Karpas-422 (cell line): ENCODE measurements around the gene NPIPB2. TPM values are rescaled to one million over a fixed set of nuclear protein-coding genes. Genes with fewer than 3 reads are reported as not detected.
"Not testable (repeated sequence)": the region's sequence is repeated elsewhere in the genome, so short reads cannot be mapped to it uniquely, and the experiment has no call there.

Experiments
- DNase-seq: peaks from one replicate; pipeline ENCODE4 v3.0.0-alpha.2; 2015
- H2AFZ ChIP-seq: fragments of 200-600 bp; sonication (generic); 2 replicates; pipeline ENCODE4 v1.6.1; 2014; ENCODE audit warnings: antibody characterized with exemption, low read length, mixed read lengths
- H3K27ac ChIP-seq: fragments of 200-600 bp; sonication (generic); 2 replicates; pipeline ENCODE4 v1.5.1; 2014; ENCODE audit warnings: mild to moderate bottlenecking, low read length, moderate library complexity
- H3K27me3 ChIP-seq: fragments of 200-600 bp; sonication (generic); 2 replicates; pipeline ENCODE4 v1.6.1; 2014; ENCODE audit warnings: low read length, mixed read lengths
- H3K36me3 ChIP-seq: fragments of 200-600 bp; sonication (generic); 2 replicates; pipeline ENCODE4 v1.6.1; 2014; ENCODE audit warnings: low read length, mixed read lengths; ENCODE audit not compliant: insufficient read depth
- H3K4me1 ChIP-seq: fragments of 200-600 bp; sonication (generic); 2 replicates; pipeline ENCODE4 v1.6.1; 2014; ENCODE audit warnings: mild to moderate bottlenecking, low read length, mixed read lengths
- H3K4me2 ChIP-seq: fragments of 200-600 bp; sonication (generic); 2 replicates; pipeline ENCODE4 v1.6.1; 2014; ENCODE audit warnings: low read length, low read depth, mild to moderate bottlenecking; ENCODE audit not compliant: poor library complexity, severe bottlenecking
- H3K4me3 ChIP-seq: fragments of 200-600 bp; sonication (generic); 2 replicates; pipeline ENCODE4 v1.5.1; 2014; ENCODE audit warnings: mild to moderate bottlenecking, antibody characterized with exemption, low read length, mixed read lengths
- H3K79me2 ChIP-seq: fragments of 200-600 bp; sonication (generic); 2 replicates; pipeline ENCODE4 v1.6.1; 2014; ENCODE audit warnings: mild to moderate bottlenecking, low read length, mixed read lengths
- H3K9ac ChIP-seq: fragments of 200-600 bp; sonication (generic); 2 replicates; pipeline ENCODE4 v1.6.0; 2014; ENCODE audit warnings: low read length
- H3K9me2 ChIP-seq: fragments of 200-600 bp; sonication (generic), shearing (Covaris generic); replicated peaks from 2 replicates; pipeline ENCODE4 v1.6.0; 2014; ENCODE audit warnings: mild to moderate bottlenecking, low read length, moderate library complexity; ENCODE audit not compliant: insufficient read depth
- H3K9me3 ChIP-seq: fragments of 300-700, 200-600 bp; sonication (generic); 2 replicates; pipeline ENCODE4 v1.6.1; 2014; ENCODE audit warnings: low read length, mixed read lengths
- H4K20me1 ChIP-seq: fragments of 200-600 bp; sonication (generic); 2 replicates; pipeline ENCODE4 v1.6.1; 2014; ENCODE audit warnings: mild to moderate bottlenecking, antibody characterized with exemption, low read length, low read depth; ENCODE audit not compliant: insufficient read depth
- total RNA-seq: library from RNA; depleted of rRNA; stranded (reverse); fragments of >200 nt; shearing (Covaris generic); gene quantifications from 2 replicates; pipeline ENCODE4 v1.2.3, GENCODE V29; 2014; ENCODE audit warnings: low replicate concordance

NPIPB2 gene
- total RNA-seq, 1 experiment from 2014 or later: 17.6 TPM

DNA sequence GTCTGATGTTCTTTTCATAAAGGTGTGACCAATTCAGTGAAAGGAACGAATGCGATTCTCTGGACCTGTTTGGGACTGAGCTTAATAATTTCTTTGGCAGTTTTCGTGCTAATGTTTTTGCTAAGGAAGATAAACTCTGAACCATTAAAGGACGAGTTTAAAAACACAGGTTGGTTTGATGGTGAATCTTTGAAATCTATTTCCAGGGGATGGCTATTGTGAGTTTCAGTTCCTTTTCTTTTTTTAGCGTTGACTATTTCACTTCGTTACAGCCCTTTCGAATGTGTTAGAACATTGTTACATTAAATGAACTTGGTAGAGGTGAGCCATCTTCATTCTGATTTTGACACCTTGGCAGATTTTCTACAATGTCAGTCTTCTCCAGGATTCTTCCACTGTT lies 24.3 kb upstream of the NPIPB2 start:
- H3K4me3 ChIP-seq: peak overlapping the region; percentile 66
- peak overlapping the region; percentile 85 for H3K27ac ChIP-seq
- no peaks in the 10 kb centered on the region for H3K79me2 ChIP-seq
- H3K9me3 ChIP-seq: no peaks in the 10 kb centered on the region
- H3K9ac ChIP-seq: peak overlapping the region; percentile 64
- no peaks in the 10 kb centered on the region for H3K27me3 ChIP-seq
- peak overlapping the region; percentile 94 for H3K4me2 ChIP-seq
- peaks cover 52% of the 10 kb centered on the region for H3K4me1 ChIP-seq
- no peaks in the 10 kb centered on the region for H3K36me3 ChIP-seq
- H3K9me2 ChIP-seq: no peaks in the 10 kb centered on the region
- H4K20me1 ChIP-seq: no peaks in the 10 kb centered on the region
- peak; percentile 86 for DNase-seq
- no peak overlapping the region; the same call in 1 of the 2 replicates for H2AFZ ChIP-seq

DNA sequence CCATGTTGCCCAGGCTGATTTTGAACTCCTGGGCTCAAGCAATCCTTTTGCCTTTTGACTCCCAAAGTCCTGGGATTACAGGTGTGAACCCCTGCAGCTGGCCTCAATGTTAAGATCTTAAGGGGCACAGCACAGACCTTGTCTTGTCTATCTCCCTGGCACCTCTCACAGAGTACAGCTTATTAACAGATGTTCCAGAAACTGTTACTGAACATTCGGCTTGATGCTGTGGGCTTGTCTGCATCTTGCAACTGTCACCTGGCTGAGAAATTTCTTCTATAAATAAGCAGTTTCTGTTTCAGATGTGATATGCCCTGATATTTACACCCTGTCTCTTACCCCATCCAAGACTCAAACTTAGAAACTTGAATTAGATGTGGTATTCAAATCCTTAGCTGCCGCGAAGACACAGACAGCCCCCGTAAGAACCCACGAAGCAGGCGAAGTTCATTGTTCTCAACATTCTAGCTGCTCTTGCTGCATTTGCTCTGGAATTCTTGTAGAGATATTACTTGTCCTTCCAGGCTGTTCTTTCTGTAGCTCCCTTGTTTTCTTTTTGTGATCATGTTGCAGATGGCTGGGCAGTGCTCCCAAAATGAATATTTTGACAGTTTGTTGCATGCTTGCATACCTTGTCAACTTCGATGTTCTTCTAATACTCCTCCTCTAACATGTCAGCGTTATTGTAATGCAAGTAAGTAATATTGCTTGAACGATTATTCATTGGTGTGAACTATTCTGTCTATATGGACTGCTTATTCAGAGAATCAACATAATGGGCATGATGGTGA lies 23.1 kb upstream of the NPIPB2 start, which contains the start of gene TNFRSF17:
Gene TNFRSF17, plus strand, starts transcription at position 450 of the 791 bp plus-strand sequence. Its CDS starts 115 bp downstream, at position 565.
- H4K20me1 ChIP-seq: no peaks in the 10 kb centered on the region
- peak within 1 kb of the TSS; percentile 94 for H3K4me2 ChIP-seq
- H3K9ac ChIP-seq: peak within 1 kb of the TSS; percentile 64

DNA sequence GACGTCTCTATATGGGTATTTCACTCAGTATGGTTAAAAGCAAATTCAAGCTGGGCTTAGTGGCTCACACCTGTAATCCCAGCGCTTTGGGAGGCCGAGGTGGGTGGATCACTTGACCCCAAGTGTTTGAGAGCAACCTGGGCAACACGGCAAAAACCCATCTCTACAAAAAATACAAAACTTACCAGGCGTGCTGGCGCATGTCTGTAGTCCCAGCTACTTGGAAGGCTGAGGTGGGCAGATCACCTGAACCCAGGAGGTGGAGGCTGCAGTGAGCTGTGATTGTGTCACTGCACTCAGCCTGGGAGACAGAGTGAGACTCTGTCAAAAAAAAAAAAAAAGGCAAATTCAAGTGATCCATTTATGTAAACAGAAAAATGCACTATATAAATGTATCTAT lies 21.9 kb upstream of the NPIPB2 start:
- Histone ChIP-seq H3K36me3 (no peaks in the 10 kb centered on the region), H3K9me2 (no peaks in the 10 kb centered on the region), H3K4me2 (peak overlapping the region; percentile 94), H3K4me3 (peak overlapping the region; percentile 66; the same call in 1 of the 2 replicates), H4K20me1 (no peaks in the 10 kb centered on the region), H3K4me1 (peaks cover 64% of the 10 kb centered on the region), H3K27ac (peak overlapping the region; percentile 85), H3K79me2 (no peaks in the 10 kb centered on the region), H3K9ac (peak overlapping the region; percentile 64), H2AFZ (0 out of 2 replicates have a peak overlapping the region, but pooled peaks have one; percentile 12), H3K9me3 (no peaks in the 10 kb centered on the region), H3K27me3 (no peaks in the 10 kb centered on the region)
- DNase-seq: no peak

More for the DNA sequence above, 23.1 kb upstream of the NPIPB2 start, which contains the start of gene TNFRSF17:
- Histone ChIP-seq H3K27me3 (no peaks in the 10 kb centered on the region), H3K4me3 (peak within 1 kb of the TSS; percentile 66), H3K27ac (peak within 1 kb of the TSS; percentile 85), H2AFZ (peak within 1 kb of the TSS; percentile 67), H3K9me2 (no peaks in the 10 kb centered on the region), H3K36me3 (no peaks in the 10 kb centered on the region), H3K79me2 (no peaks in the 10 kb centered on the region), H3K4me1 (peaks cover 54% of the 10 kb centered on the region), H3K9me3 (no peaks in the 10 kb centered on the region)
- peak; percentile 83 for DNase-seq

- H3K79me2 ChIP-seq, H3K27me3 ChIP-seq, H4K20me1 ChIP-seq, DNase-seq, H3K9me3 ChIP-seq, H3K36me3 ChIP-seq, H3K9me2 ChIP-seq: not testable (repeated sequence)
- H3K9ac ChIP-seq: peak overlapping the region; percentile 64; the same call in 1 of the 2 replicates
- H3K27ac ChIP-seq: peak overlapping the region; percentile 85
- H3K4me2 ChIP-seq: peak overlapping the region; percentile 94
- 0 out of 2 replicates have a peak overlapping the region, but pooled peaks have one; percentile 12 for H2AFZ ChIP-seq
- H3K4me1 ChIP-seq: peaks cover 64% of the 10 kb centered on the region
- H3K4me3 ChIP-seq: 0 out of 2 replicates have a peak overlapping the region, but pooled peaks have one; percentile 66
These were observed 21.1 kb upstream of the NPIPB2 start for GRCh38 chr16:11962978-11963377.

DNA sequence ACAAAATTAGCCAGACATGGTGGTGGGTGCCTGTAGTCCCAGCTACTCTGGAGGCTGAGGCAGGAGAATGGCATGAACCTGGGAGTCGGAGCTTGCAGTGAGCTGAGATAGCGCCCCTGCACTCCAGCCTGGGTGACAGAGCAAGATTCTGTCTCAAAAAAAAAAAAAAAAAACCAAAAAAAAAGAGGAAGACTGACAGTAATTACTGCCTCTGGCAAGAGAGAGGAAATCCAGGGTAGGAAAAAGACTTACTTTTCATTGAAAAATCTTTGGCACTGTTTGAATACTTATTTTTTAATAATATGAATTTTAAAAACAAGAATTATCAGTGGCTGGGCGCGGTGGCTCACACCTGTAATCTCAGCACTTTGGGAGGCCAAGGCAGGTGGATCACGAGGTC lies 20.6 kb upstream of the NPIPB2 start:
- not testable (repeated sequence) for H2AFZ ChIP-seq, H3K36me3 ChIP-seq, H3K9me3 ChIP-seq, H3K27ac ChIP-seq, H3K79me2 ChIP-seq, H3K4me2 ChIP-seq, H3K9me2 ChIP-seq, H3K4me3 ChIP-seq, H3K27me3 ChIP-seq, H4K20me1 ChIP-seq, H3K9ac ChIP-seq, DNase-seq
- peaks cover 60% of the 10 kb centered on the region for H3K4me1 ChIP-seq

DNA sequence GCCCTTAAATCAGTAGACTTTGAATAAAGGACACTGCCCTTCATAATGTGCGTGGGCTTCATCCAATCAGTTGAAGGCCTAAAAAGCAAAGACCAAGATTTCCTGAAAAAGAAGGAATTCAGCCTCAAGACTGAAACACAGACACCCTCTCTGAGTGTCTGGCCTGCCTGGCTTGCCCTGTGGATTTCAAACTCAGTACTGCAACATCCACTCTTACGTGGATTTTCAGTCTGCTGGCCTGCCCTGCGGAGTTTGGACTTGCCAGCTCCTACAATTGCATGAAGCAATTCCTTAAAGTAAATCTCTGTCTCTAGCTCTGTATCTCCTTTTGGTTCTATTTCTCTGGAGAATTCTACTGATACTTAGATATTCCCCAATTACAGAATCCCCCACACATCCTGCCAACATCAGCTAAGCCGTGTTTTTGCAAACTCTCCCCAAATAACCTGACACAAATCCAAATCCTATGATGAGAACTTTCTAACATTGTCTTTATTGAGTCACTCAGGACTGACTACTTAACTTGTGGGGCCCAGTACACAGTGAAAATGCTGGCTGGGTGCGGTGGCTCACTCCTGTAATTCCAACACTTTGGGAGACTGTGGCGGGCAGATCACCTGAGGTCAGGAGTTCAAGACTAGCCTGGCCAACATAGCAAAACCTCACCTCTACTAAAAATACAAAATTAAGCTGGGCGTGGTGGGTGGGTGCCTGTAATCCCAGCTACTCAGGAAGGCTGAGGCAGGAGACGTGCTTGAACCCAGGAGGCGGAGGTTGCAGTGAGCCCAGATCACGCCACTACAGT lies 15.9 kb upstream of the NPIPB2 start:
- Histone ChIP-seq H3K4me1 (peaks cover 14% of the 10 kb centered on the region), H3K9ac (no peak overlapping the region)

DNA sequence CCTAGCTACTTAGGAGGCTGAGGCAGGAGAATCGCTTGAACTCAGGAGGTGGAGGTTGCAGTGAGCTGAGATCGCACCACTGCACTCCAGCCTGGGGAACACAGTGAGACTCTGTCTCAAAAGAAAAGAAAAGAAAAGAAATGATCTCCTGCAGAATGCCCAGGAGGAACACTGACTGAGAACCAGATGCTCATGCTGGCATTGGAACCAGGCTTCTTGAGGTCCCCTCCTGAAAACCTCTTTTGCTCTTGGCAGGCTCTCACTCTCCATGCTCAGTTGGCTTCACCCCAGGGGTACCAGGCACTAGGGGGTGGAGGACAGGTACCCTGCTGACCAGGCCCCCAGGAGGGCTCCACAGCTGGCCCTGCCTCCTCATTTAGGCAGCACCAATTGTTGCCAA lies 14.7 kb upstream of the NPIPB2 start:
- no peaks in the 10 kb centered on the region for H3K79me2 ChIP-seq
- no peak overlapping the region for H3K27ac ChIP-seq
- DNase-seq: no peak
- no peaks in the 10 kb centered on the region for H3K9me3 ChIP-seq
- no peak overlapping the region for H2AFZ ChIP-seq
- H3K9ac ChIP-seq: no peak overlapping the region
- no peaks in the 10 kb centered on the region for H3K36me3 ChIP-seq
- no peak overlapping the region for H3K4me3 ChIP-seq
- H3K4me2 ChIP-seq: no peak overlapping the region
- no peaks in the 10 kb centered on the region for H3K9me2 ChIP-seq
- no peaks in the 10 kb centered on the region for H3K27me3 ChIP-seq
- peaks cover 12% of the 10 kb centered on the region for H3K4me1 ChIP-seq
- no peaks in the 10 kb centered on the region for H4K20me1 ChIP-seq

More for the DNA sequence above, 15.9 kb upstream of the NPIPB2 start:
- Histone ChIP-seq H3K4me3 (no peak overlapping the region), H3K27ac (no peak overlapping the region), H2AFZ (no peak overlapping the region), H3K4me2 (no peak overlapping the region), H3K36me3 (no peaks in the 10 kb centered on the region), H4K20me1 (no peaks in the 10 kb centered on the region), H3K9me2 (no peaks in the 10 kb centered on the region), H3K79me2 (no peaks in the 10 kb centered on the region), H3K27me3 (no peaks in the 10 kb centered on the region), H3K9me3 (no peaks in the 10 kb centered on the region)
- no peak for DNase-seq

DNA sequence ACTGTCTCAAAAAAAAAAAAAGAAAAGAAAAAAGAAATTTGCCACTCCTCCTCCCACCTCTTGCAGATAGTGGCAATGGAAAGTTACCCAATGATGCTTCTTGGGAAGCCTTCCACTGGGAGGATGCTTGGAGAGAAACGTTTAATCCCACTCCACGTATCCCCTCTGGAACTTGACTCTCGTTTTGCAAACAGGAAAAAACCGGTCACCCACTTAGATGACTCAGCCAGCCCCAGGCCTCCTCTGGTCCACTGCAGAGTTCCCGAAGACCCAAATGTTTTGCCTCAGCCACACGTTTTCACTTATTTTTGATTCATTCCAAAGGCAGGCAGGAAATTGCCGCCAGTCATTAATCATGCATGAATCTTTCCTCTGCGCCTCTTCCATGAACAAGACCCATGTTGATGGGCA lies 13.9 kb upstream of the NPIPB2 start:
- Histone ChIP-seq H3K4me3 (no peak overlapping the region), H3K4me1 (peaks cover 15% of the 10 kb centered on the region), H3K9ac (no peak overlapping the region), H3K4me2 (no peak overlapping the region), H3K9me2 (no peaks in the 10 kb centered on the region), H3K9me3 (no peaks in the 10 kb centered on the region), H2AFZ (no peak overlapping the region), H3K27me3 (no peaks in the 10 kb centered on the region), H3K79me2 (no peaks in the 10 kb centered on the region), H3K36me3 (no peaks in the 10 kb centered on the region), H4K20me1 (no peaks in the 10 kb centered on the region), H3K27ac (no peak overlapping the region)
- no peak for DNase-seq
